Activated T-helper 1 cell treated with Interleukin-2 at 50 U/mL for 16 hours (primary cell): ENCODE results near the gene TEX264.
A peak's percentile ranks its signal among the peaks of the same experiment; 100 is the strongest.
"Not testable (repeated sequence)": the region's sequence is repeated elsewhere in the genome, so short reads cannot be mapped to it uniquely, and the experiment has no call there.

Experiments
- DNase-seq: peaks from one replicate; pipeline ENCODE4 v3.0.0-alpha.2; 2020; ENCODE audit warnings: low read depth

The TEX264 gene, protein sequence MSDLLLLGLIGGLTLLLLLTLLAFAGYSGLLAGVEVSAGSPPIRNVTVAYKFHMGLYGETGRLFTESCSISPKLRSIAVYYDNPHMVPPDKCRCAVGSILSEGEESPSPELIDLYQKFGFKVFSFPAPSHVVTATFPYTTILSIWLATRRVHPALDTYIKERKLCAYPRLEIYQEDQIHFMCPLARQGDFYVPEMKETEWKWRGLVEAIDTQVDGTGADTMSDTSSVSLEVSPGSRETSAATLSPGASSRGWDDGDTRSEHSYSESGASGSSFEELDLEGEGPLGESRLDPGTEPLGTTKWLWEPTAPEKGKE

DNA sequence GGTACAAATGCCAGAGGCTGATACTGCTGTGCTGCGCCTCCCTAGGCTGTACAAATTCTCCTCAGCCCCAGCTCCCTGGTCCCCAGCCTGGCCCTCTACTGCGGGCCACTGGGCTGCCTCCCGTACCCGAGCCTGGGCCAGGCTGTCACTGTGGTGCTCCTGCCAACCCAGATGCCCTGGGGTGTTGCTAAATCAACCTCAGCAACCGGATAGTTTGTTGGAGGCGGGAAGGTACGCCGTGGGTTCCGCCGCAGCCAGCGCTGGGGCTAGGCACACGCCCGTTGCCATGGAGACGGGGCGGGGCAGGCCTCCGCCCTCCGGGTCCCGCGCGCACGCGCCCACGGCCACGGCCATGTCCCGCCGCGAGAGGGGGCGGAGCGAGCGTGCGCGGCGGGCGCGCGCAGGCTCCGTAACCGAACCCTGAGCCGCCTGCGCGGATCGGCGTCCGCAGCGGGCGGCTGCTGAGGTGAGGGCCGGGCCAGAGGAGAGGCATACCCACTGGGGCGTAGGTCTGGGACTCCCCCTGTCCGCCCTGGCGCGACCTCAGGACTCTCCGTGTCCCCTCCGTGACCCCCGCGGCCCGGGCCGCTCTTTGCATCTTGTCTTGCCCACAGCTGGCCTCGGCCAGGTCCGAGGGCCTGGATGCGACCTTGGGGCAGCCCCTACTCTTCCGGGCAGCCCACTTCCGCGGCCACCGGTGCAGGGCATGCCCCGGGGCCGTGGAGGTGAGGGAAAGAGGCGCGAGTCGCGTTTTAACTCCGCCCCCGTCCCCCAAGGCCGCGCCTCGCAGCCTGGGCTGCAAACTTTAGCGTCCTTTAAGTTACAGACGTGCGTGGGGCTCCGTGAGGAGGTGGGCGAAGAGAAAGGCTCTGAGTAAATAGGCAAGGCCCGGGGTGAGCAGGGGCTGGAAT lies at the start of gene TEX264:
TSS of gene TEX264 (plus strand) at position 430 of the 911 bp plus-strand sequence. CDS start 3,053 bp downstream, outside the sequence.
- peak; percentile 95 for DNase-seq

DNA sequence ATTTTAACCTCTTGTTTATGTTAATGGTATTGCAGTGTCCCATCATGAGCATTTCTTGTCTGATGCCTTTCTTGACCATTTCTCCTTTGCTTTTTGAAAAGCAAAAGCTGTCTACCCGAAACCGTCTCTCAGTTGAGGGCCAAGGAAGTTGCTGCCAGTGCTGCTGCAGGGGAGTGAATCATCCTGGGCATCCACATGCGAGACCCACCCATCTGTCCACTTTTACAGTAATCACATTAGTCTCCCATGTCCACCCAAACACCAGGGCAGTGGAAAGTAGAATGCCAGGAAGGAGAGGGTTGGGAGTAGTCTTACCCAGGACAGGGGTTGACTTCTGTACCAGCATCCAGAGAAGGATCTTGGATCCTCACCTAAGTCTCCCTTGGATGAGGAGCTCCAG lies 48.6 kb upstream of the TEX264 start:
- DNase-seq: no peak

DNA sequence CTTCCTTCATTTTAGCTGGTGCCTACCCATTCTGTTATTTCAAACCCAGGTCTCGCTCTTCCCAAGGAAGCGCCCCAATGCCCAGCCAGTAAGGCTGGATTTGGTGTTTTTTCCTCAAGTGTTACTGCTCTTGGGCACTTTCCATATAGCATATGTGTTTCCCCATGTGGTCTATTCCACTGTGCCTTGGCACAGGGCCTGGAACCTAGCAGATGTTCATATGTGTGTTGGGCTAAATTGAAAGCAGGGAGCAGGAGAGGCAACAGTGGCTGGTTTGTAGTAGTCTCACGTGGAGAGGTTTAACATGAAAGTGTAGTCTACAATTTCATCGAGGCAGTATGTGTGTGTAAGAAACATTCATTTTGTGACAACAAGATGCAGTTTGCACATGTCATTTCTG lies 48.2 kb upstream of the TEX264 start:
- DNase-seq: no peak

DNA sequence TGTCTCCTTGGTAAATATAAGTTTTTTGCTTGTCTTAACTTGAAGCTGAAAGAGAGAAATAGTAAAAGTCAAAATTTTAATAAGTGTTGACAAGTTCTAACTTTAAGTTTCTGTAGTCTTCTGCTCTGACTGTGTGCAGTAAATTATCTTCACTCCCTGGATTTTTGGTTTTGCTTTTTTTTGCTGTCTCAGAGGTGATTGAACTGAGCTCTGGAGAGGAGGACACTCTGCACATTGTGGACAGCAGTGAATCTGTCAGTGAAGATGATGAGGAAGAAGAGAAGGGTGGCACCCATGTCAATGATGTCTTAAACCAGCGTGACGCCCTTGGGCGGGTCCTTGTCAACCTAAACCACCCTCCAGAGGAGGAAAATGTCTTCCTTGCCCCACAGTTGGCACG lies 40.5 kb upstream of the TEX264 start:
- no peak for DNase-seq

DNA sequence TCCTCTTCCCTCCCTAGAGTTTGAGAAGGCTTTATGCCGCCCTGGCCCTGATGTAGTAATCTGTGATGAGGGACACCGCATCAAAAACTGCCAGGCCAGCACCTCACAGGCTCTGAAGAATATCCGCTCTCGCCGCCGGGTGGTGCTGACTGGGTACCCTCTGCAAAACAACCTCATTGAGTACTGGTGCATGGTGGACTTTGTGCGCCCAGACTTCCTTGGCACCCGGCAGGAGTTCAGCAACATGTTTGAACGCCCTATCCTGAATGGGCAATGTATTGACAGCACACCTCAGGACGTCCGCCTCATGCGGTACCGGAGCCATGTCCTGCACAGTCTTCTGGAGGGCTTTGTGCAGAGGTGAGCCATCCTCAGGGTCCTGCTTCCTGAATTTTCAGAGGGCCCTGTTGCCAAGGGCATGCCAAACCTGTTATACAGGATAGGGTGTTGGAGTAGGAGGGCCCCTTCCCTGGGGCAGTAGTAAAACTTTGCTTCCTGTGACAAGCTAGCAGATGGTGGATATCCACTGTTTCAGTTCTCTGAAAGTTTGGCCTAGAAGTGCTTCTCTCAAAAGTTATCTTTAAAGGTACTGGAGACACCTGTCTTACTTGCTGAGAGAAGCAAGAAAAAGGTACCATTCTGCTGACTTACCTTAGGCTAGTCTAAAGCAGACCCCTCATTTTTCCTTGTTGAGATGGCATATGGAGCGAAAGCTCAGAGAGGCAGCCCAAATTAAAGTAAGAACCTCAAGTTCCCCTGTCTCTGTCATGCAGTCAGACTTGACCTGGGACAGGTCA lies 33.7 kb upstream of the TEX264 start:
- no peak for DNase-seq

DNA sequence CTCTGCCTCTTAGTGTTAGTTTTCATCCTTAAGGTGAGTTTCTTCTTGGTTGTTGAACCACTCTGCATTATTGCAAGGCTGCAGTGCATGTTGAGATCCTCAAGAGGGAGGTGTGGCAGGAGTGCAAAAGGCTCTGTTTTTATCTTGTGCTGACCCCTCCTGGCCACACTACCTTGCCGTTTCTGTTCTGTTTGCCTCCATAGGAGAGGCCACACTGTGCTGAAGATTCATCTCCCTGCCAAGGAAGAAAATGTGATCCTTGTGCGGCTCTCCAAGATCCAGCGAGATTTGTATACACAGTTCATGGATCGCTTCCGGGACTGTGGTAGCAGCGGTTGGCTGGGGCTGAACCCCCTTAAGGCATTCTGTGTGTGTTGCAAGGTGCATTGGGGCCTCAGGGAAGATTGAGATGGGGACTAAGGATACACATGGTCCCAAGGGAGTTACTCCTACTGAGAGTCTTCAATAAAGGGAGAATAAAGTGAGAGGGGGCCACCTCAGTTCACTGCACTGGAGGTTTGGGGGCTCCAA lies 33.0 kb upstream of the TEX264 start:
- DNase-seq: no peak

DNA sequence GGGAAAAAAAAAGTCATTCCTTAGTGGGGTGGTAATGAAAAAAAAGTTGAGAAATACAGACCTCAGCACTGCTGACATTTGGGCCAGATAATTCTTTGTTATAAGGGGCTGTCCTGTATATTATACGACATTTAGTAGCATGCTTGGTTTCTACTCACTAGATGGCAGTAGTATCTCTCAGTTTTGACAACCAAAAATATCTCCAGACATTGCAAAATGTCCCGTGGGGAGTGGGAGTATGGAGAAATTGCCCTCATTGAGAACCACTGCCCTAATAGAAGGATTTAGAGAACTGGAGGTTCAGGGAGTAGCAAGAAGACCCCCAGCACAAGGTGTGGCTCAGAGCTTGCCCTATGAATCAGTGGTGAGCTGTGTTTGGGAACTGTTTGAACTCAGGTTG lies 28.6 kb upstream of the TEX264 start:
- no peak for DNase-seq

DNA sequence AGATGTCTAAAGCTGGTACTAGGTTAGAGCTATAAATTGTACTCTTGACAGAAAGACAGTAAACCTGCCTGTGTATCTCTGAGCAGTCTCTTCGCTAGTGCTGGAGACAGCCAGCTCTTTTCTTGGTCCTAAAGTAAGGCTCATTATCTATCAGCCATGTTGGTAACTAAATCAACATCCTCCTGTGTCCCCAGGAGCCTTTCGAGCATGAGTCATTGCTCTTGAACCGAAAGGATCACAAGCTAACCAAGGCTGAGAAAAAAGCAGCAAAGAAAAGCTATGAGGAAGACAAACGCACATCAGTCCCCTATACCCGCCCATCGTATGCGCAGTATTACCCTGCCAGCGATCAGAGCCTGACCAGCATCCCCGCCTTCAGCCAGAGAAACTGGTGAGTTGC lies 25.0 kb upstream of the TEX264 start:
- DNase-seq: no peak

DNA sequence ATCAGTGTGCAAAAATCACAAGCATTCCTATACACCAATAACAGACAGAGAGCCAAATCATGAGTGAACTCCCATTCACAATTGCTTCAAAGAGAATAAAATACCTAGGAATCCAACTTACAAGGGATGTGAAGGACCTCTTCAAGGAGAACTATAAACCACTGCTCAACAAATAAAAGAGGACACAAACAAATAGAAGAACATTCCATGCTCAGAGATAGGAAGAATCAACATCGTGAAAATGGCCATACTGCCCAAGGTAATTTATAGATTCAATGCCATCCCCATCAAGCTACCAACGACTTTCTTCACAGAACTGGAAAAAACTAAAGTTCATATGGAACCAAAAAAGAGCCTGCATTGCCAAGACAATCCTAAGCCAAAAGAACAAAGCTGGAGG lies 18.9 kb upstream of the TEX264 start:
- not testable (repeated sequence) for DNase-seq

DNA sequence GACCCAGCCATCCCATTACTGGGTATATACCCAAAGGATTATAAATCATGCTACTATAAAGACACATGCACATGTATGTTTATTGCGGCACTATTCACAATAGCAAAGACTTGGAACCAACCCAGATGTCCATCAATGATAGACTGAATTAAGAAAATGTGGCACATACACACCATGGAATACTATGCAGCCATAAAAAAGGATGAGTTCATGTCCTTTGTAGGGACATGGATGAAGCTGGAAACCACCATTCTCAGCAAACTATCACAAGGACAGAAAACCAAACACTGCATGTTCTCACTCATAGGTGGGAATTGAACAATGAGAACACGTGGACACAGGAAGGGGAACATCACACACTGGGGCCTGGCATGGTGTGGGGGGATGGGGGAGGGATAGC lies 17.6 kb upstream of the TEX264 start:
- not testable (repeated sequence) for DNase-seq

DNA sequence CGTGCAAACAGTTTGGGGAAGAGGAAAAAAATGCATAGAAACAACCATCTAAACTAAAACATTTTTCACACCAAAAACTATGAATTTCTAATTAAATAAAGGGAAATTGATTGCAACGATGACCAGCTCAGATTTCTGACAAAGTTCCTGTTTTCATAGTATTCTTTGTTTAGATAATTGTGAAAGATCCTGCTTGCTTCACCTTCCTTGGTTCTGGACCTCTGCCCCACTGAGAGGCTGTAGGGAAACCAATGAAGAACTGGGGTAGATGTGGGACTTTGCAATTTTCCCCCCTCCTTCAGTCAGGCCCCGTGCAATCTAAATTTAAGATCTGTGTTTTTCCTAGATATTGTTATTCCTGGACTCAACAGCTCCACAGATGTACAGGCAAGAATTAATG lies 13.8 kb upstream of the TEX264 start:
- no peak for DNase-seq

DNA sequence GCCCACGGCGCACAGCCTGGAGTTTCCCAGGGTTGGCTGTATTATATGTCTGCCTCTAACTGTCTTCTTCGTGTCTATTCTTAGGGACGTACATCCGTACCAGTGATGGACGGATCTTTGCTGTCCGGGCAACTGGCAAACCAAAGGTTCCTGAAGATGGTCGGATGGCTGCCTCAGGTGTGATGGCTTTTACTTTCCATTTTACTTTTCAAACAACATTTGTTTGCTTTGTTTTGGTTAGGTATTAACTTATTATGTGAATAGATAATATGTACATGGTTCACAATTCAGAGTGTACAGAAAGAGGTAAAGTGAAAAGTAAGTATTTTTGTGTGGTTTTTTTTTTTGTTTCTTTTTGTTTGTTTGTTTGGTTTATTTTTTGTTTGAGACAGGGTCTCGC lies 11.1 kb upstream of the TEX264 start:
- DNase-seq: no peak

DNA sequence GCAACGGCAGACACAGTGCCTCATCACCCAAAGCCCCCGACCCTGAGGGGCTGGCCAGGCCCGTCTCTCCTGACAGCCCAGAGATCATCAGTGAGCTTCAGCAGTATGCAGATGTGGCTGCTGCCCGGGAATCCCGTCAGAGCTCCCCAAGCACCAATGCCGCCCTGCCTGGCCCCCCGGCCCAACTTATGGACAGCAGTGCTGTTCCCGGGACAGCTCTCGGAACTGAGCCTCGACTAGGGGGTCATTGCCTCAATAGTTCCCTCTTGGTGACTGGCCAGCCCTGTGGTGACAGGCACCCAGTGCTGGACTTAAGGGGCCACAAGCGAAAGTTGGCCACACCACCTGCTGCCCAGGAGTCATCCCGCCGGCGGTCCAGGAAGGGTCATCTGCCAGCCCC lies 8.6 kb upstream of the TEX264 start:
- DNase-seq: no peak

DNA sequence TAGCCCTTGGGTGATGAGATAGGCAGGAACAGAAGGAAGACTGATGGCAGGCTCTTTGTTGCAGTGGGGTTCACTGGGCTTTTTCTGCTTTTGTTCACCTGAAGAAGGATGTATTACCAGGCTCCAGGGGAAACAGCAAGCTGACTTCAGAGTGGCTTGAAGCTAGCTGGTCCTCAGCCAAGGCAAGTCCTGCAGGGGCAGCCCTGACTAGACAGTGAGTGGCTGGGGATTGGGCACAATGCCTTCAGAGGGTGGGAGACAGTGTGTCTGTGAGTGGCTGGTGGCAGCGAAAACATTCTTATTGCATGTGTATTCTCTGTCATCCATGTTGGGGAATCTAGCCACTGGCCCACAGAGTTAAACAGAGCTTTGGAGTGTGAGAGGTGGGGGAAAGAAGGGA lies 2.3 kb upstream of the TEX264 start:
- DNase-seq: no peak

DNA sequence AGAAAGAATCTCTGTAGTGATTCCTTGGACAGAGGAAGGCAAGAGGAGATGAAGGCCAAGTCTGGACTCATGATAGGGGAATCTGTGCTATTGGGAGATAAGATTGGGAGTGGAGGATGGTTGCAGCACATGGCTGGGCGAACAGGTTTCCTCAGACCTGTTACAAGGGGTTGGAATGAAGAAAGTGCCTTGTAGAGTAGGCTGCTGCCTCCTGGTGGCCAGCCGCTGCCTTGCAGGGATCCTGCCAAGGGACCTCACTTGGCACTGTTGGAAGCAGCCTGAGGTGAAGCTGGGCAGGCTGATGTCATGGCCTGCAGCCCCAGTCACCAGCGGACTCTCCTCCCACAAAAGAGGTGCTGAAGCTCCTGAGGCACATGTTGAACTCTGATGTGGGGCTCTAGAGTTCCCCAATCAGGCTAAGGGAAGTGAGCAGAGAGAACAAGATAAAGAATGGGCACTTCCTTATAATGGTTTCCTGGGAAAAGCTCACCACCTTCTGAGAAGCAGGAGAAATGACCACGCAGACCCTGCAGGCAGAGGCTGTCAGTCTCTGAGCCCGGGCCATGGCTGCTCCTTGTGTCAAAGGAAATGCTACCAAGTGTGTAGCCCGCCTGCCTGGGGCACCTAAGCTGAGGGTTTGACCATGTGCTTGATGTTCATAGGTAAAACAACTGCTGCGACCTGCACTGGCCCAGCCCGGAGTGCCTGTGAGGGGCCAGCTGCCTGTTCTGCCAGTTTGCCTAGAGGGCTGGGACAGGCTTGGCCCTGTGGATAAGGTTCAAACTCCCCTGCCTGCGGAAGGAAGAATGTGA lies 1.6 kb upstream of the TEX264 start:
- DNase-seq: peak; percentile 59

DNA sequence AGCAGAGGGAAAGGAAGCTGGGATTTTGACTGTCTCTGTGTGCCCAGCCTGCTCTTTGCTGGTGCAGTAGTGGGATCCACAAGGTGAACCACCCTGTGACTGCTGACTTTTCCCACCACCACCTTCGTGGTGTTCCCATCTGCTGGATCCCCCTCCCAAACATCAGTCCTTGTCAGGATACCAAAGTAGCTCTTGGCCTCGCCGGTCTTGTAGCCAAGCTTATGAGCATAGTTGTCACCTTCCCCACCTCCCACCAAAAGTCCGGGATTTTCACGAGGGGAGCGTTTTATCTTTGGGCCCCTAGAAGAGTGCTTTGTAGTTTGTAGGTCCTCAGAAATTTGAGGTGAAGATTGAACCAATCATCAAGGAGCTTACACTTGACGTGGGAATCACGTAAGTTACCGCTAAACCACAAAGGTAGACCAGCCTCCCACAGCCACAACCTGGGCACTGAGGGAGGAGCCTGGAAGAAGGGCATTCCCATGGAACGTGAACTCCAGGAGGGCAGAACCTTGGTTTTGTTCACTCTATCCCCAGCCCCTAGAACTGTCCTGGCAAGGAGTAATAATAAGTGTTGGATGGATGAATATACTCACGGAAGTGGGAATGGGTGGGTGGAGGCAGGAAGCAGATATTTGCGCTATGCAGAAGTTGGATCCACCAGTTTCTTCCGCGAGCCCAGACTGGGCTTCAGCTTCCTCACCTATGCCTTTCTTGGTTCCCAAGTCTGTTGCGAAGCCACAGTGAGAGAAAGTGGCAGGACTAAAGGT lies 814 bp upstream of the TEX264 start:
- DNase-seq: no peak

DNA sequence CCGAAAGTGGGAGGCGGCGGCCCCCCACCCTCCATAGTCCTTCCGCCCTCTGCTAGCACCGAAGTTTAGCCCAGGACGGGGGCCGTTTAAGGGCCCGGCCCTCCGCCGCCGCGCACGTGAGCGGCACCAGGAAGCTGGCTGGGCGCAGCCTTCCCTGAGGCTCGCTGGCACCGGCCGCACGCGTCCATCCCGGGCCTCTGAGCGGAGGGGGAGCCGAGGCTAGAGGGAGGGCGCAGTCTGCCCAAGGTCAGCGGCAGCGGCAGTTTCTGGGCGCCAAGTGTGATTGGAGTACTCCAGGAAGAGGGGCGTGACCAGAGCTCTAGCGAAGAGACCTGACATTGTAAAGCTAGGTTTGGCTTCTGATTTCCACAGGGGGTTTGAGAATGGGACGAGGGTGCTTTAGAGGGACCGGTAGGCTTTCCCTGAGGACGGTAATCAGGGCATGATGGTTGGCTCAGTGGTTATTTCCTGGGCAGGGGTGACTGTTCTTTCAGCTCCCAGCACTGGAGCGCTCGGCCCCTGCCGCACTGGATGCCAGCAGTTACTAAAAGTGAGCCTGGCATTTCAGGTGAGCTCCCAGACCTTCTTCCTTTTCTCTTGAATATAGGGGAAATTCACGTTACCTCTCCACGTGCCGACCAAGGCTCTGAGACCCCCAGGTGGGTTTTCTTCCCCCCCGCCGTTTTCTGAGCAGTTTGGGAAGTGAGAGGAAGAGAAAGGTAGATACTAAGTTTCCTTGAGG lies 853 bp downstream of the TEX264 start:
- DNase-seq: peak; percentile 28

DNA sequence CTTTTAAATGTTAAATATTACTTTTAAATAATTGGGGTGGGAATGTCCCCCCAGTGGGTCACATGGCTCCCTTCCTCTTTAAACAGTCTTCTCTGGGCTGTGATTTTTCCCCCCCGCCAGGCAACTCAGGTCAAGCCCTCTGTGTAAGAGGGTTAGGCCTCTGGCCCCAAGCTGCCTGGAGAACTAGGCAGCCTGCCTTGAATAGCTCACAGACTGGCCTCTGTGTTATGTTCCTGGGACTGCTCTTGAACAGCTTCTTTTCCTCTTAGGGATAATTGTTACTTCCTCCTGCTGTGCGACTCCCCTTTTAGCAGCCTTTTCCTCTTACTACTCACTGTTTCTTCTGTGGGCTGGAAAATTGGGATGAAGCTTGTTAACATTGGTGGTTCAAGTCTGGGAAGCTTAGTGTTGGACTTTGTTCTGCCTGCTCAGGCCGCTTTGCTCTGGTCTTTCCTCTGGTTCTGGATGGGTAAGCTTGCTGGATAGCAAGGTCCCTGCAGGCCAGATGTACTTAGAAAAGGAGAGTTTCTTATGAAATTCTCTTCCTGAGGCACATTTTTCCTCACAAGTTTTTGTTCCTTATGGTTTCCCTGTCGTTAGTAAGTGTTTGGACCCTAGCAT lies 2.2 kb downstream of the TEX264 start:
- no peak for DNase-seq
